Ramos (cell line): ENCODE data around the gene SLC47A1.
"Not testable (repeated sequence)": the region's sequence is repeated elsewhere in the genome, so short reads cannot be mapped to it uniquely, and the experiment has no call there.

Experiments used
- in situ Hi-C: fragments of 300-500 bp; cut with MboI; formaldehyde crosslinking; loops from one replicate; pipeline ENCODE4 v1.14.3; 2022; ENCODE audit warnings: low sequenced_read_pairs; ENCODE audit not compliant: unreplicated experiment

SLC47A1 gene, protein sequence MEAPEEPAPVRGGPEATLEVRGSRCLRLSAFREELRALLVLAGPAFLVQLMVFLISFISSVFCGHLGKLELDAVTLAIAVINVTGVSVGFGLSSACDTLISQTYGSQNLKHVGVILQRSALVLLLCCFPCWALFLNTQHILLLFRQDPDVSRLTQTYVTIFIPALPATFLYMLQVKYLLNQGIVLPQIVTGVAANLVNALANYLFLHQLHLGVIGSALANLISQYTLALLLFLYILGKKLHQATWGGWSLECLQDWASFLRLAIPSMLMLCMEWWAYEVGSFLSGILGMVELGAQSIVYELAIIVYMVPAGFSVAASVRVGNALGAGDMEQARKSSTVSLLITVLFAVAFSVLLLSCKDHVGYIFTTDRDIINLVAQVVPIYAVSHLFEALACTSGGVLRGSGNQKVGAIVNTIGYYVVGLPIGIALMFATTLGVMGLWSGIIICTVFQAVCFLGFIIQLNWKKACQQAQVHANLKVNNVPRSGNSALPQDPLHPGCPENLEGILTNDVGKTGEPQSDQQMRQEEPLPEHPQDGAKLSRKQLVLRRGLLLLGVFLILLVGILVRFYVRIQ

DNA sequence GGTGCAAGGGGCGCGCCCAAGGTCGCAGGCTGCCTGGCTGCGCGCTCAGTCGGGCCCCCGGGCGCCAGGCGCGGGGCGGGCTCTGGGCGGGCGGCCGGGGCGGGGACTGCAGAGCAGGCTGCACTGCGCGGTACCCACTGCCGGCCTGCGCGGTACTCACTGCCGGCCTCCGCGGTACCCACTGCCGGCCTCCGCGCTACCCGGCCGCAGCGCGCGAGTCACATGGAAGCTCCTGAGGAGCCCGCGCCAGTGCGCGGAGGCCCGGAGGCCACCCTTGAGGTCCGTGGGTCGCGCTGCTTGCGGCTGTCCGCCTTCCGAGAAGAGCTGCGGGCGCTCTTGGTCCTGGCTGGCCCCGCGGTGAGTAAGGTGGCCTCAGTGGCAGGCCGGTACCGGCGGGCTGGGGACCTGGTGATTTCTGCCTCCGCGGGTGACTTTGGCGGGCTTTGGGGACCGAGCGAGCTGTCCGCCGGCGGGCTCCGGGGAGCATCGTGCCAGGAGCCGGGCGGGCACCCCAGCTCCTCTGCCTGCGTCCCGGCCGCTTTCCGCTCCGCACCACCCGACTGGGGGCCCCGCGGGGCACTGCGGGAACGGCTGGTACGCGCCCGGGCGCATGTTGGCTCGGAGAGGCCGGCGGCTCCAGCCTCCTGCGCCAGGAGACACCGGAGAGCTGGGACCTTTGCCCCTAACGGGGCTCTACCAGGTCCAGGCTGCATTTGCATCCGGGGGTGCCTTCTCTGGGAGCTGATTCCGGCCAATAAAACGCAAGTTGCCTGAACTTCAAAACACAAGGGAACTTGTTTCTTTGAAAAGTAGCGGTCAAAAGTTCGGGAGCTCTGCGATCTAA lies at the start of gene SLC47A1:
TSS of gene SLC47A1 (plus strand) at position 137 of the 844 bp plus-strand sequence. CDS start at position 223, 86 bp downstream.
- in situ Hi-C loops = no loop called here

DNA sequence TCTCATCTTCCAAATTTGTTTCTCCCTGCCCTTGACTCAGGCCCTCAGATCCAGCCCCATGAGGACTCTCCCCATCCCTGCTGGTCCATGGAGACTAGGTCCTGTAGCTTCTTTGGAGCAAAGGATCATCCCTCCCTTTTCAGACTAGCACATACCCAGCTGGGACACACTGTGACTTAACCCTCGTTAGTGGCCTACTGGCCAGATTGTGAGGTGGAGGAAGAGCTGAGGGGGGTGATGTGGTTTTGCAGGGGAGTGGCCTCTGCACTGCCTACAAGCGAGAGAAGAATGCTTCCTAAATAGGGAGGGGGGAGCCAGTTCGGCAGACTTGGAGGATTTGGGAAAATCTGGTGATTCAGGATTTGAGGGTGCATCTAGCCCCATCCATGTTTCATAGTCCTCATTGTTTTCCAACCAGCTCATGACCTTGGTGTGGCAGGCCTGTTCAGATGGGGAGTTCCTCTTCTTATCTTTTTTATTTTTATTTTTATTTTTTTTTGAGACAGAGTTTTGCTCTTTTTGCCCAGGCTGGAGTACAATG lies 47.8 kb upstream of the SLC47A1 start:
- in situ Hi-C loops = no loop called here

DNA sequence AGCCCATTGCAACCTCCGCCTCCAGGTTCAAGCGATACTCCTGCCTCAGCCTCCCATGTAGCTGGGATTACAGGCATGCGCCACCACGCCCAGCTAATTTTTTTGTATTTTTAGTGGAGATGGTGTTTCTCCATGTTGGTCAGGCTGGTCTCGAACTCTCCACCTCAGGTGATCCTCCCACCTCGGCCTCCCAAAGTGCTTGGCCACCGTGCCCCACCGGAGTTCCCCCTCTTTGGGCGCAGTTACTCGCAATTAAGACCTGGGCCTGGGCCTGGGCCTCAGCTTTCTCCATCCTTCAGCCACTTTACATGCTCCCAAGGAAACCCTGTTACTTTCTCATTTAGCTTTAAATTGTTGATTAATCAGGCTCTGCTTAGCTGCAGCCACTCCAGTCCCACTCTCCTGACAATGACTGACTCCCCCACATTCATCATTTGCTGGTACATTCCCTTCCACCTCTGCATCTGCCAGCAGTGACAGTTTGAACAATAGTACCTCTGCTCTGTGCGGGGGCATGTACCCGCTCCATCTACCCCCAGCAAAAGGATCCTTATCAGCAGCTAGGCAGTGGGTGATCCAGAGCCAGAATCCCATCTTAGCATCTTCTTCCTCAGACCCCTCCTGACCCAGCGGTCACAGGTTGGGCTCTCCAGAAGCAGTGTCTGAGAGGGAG lies 47.2 kb upstream of the SLC47A1 start:
- in situ Hi-C loops = no loop called here

DNA sequence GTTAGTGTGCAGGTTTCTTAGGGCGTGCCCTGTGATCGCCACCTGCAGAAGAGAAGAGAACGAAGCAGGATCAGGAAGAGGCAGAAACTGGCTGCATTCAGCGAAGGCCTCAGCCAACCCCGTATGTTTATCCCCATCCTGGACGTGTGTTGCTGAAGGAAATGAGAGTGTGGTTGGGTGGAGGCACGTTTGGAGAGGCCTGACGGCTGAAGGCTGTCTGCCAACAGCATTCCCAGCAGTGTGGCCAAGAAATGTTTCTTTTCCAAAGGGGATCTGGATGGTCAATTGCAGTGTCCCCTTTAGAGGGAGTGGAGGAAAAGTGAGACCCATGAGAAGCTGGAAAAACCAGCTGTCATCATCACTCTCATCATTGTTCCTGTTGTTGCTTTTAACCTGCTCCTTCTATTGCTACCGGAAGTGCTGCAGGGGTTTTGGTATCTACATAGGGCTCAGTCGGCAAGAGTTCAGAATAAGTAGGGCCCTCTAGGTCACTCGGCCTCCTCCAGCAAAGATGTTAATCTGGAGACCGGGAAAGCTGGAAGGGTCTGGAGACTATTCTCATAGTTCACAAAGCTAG lies 46.5 kb upstream of the SLC47A1 start:
- in situ Hi-C loops = no loop called here

DNA sequence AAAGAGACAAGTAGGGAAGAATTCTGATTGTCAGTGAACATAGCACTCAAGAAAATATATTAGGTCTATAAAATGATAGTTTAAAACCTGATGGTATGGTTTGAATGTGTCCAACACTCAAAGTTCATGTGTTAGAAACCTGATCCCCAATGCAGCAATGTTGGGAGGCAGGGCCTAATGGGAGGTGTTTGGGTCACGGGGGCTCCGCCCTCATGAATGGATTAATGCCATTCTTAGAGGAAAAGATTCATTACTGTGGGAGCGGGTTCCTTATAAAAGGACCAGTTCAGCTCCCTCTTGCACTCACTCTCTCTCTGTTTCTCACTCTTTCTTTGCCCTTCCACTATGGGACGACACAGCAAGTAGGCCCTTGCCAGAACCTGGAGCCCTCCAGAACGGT lies 41.5 kb upstream of the SLC47A1 start:
- in situ Hi-C loops = no loop called here

DNA sequence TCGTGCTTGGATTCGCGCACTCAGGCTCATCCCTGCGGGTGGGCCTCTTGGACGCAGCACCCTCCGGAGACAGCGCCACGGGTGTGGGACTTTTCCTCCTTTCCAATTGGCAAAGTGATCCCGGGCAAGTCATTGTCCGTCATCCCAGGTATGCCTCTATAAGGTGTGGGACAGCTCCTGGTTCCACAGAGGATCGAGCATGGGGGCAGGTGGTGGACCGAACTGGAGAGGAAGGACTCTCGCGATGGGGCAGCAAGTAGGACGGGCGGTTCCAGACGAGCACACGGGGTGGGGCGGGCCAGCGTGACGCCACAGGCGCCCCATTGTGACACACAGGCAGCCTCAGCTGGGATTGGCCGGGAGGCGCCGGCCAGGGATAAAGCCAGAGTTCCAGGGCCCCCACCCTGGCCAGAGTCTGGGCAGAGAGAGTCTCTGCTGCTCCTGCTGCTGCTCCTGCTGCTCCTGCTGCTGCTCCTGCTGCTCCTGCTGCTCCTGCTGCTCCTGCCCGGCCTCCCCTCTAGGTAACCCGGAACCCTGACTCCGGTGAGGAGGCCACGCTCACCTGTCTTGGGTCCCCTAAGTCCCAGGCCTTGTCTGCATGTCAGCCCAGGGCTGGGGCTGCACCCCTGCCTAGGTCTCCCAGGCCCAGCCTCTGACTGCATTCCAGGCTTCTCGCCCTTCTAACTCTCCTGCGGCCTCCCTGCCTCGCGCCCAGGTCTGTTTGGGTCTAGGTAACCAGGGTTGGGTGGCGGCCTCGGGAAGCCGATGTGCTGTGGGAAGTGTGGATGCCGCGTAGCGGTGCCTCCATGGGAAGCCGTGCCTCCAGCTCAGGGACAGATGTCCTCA lies 38.5 kb upstream of the SLC47A1 start:
- in situ Hi-C loops = no loop called here

DNA sequence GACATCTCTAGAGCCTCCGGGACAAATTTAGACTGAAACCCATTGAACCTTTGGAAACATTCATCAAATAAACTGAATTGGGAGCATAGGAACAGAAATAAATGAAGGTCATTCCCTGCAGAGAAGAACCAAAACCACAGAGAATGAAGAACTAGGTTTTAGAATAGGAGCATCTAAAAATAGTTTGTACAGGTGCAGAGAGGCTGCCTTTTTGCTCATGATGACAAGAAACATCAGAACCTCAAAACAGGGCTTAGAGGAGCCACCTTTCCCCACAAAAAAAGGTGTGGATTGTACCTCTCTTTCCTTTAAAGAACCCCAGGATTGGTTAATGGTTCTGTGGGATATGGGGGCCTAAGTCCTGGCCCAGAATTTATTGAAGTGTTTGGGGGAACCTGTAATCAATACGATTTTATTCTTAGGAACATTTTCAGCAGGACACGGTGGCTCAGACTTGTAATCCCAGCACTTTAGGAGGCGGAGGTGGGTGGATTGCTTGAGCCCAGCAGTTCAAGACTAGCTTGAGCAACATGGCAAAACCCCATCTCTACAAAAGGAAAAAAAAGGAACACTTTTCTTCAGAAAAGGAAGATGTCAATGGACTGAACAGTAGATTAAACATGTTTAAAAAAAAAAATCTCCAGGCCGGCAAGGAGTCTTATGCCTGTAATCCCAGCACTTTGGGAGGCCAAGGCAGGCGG lies 37.7 kb upstream of the SLC47A1 start:
- in situ Hi-C loops = no loop called here

DNA sequence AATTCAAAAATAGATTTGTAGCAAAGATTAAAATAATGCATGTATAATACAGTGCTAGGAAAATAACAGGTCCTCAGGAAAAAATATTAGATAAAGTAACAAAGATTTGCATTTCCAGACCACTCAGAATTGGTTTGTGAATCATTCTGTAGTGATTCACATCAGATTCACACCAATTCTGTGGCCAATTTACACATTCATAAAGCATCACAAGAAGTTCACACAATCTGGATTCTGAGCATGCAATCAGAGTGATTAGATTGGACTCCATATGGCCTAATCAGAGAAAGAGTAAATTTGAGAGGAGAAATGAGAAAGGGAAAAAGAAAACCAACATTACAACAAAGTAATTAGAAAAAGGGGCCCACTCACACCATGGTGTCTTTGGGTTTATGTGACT lies 36.0 kb upstream of the SLC47A1 start:
- in situ Hi-C loops = no loop called here

DNA sequence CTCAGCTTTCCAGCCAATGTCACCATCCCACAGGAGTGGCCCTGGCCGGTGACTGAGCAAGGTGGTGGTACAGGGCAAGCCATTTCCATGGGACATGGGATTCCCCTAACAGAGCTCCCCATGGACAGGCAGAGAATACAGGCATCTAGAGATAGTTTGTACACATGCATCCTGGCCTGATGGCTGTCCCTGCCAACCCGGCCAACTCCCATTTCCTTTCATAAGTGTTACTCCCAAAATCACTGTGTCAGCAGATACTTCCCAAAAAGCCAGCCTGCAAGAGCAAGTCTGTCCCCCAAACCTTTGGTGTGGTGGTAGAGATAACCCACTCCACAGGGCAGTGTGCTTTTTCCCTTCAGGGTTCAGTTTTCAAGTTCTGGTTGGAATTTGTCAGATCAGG lies 32.4 kb upstream of the SLC47A1 start:
- in situ Hi-C loops = no loop called here

DNA sequence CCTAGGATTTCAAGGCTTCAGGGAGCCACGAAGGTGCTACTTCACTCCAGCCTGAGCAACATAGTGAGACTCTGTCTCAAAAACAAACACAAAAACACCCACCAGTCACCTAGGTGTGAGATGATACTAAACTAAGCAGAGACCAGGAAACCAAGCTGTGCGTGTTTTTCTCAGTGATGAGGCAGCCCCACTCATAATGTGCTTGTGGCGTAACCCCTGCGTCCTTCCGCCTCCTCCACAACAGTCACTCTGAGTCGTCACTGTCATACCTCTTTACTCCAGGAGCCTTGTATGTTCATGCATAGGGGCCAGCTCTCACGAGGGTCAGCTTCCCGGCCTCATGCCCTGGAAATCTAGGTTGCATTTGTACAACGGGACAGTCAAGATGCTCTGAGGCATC lies 31.1 kb upstream of the SLC47A1 start:
- in situ Hi-C loops = no loop called here

DNA sequence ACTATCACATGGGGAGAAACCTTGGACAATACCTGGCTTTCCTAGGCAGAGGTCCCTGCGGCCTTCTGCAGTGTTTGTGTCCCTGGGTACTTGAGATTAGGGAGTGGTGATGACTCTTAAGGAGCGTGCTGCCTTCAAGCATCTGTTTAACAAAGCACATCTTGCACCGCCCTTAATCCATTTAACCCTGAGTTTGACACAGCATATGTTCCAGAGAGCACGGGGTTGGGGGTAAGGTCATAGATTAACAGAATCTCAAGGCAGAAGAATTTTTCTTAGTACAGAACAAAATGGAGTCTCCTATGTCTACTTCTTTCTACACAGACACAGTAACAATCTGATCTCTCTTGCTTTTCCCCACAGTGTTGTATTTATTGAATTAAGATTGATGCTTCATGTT lies 28.1 kb upstream of the SLC47A1 start:
- in situ Hi-C loops = not testable (repeated sequence)

DNA sequence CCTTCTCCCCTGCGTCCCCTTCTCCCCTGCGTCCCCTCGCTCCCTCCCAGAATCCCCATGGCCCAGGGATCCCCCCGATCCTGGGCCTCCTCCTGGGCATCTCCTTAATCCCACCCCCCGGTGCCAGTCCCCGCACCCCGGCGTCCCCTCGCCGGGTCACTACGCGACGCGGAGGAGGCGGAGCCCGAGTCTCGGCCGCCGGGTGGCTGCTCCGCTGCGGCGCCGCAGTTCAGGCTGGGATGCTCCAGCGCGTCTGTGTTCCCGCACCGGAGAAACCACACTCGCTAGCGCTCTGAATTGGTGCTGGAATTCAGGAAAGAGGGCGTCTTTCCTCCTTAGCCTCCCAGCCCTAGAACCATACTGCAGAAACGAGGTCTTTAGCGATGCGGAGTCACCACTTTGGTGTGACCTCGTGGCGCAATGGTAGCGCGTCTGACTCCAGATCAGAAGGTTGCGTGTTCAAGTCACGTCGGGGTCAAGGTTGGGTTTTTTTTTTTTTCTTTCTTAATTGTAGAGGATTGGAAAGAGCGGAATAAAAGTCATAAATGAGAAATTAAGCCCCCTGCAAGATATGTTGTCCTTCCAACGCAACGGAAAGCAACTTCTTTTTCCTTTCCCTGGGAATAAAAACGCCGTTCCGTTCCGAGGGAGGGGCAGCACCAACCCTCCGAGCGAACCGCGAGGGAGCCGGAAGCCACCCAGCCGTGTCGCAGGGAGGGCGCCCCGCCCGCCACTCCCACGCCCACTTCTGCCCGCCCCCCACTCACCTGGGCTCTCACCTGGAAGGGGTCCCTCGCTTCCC lies 25.7 kb upstream of the SLC47A1 start:
- in situ Hi-C loops = no loop called here

DNA sequence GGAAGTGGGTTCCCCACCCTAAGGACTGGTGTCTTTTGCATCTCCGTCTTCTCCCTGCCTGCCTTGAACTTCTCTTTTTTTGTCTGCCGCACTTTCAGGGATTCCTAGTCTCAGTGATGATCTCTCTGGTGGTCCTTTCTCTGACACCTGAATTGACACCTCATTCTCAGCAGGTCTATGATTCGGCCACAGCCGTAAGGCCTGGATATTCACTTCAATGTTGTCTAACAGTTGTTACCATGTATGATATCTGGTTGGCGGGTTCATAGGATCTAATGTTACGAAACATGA lies 25.1 kb upstream of the SLC47A1 start:
- in situ Hi-C loops = no loop called here

DNA sequence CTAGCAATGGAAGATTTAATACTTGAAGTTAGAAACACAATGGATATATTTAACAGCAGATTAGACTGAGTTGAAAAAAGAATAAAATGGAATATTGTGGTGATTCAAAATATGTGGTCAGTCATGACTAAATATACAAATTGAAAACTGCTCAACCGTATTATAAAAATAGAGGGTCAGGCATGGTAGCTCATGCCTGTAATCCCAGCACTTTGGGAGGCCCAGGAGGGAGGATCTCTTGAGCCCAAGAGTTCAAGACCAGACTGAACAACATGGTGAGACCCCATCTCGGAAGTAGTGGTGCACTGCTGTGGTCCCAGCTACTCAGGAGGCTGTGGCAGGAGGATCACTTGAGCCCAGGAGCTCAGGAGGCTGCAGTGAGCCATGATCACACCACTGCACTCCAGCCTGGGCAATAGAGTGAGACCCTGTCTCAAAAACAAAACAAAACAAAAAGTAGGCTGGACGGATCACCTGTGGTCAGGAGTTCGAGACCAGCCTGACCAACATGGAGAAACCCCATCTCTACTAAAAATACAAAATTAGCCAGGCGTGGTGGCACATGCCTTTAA lies 24.3 kb upstream of the SLC47A1 start:
- in situ Hi-C loops = not testable (repeated sequence)

DNA sequence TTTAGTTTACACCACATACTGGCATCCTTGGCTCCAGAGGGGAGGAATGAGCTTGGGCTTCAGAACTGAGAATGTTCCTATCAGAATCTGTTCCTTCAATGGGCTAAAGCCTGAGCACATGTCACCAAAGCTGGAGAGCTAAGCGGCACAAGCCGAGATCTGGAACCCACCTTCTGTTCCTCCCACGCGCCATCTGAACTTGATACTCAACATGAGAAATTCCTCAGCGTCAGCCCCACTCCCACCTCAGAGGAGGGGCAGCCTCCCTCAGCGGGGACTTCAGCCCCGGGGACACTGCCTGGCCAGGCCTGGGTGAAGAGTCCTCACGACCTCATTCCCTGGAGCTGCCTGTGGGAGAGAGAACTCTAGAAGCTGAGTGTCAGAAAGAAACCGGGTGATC lies 22.8 kb upstream of the SLC47A1 start:
- in situ Hi-C loops = loop anchor here (5.0 kb wide), 1 partner anchor 256 kb away; no protein-coding TSS in a partner anchor

DNA sequence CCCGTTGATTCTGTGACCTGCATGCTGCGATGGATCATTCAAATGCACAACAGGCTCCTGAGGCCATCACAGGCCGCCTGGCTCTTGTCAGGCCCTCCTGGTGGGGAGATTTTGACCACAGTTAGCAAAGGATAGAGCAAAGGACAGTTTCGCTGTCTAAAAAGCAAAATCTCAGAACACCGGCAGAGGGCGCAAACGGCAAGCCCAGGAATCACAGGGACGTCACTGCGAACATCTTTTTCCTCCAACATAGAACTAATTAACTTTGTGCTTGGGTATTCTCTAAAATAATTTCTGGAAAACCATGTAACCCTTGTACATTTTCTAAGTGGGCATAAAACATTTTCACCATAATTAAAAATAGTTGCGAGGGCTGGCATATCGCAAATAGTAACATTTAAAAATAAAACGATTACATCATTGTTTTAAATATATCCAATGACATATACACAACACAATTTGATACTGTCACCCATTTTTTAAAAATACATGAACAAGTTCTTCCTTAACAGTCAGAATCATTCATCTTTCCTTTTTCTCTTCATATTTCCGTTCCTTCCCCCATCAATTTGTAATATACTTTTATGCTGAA lies 19.7 kb upstream of the SLC47A1 start:
- in situ Hi-C loops = loop anchor here (5.0 kb wide), 1 partner anchor 253 kb away; no protein-coding TSS in a partner anchor

DNA sequence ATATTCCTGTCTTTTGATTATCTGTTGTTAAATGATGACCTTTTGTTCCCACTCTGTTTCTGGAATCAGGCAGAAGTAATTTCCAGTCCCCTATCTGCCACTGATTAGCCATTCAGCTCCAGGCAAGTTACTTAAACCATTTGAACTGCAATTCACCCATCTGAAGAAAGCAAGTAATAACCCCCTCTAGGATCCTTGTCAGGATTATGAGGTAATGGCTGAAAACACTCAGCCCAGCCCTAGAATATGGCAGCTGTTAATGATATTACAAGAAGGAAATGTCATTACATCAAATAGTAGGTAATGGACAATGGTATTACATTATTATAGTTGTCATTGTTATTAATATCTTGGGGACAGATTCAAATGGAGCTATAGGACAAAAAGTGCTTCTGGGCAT lies 16.0 kb upstream of the SLC47A1 start:
- in situ Hi-C loops = no loop called here
